GM18861 (cell line): ENCODE data around the gene DAND5.

Source experiments
- ATAC-seq: cut with Tn5 transposase; IDR thresholded peaks from one replicate; pipeline ENCODE4 v1.9.1; 2021; ENCODE audit not compliant: unreplicated experiment

Gene DAND5, protein sequence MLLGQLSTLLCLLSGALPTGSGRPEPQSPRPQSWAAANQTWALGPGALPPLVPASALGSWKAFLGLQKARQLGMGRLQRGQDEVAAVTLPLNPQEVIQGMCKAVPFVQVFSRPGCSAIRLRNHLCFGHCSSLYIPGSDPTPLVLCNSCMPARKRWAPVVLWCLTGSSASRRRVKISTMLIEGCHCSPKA

DNA sequence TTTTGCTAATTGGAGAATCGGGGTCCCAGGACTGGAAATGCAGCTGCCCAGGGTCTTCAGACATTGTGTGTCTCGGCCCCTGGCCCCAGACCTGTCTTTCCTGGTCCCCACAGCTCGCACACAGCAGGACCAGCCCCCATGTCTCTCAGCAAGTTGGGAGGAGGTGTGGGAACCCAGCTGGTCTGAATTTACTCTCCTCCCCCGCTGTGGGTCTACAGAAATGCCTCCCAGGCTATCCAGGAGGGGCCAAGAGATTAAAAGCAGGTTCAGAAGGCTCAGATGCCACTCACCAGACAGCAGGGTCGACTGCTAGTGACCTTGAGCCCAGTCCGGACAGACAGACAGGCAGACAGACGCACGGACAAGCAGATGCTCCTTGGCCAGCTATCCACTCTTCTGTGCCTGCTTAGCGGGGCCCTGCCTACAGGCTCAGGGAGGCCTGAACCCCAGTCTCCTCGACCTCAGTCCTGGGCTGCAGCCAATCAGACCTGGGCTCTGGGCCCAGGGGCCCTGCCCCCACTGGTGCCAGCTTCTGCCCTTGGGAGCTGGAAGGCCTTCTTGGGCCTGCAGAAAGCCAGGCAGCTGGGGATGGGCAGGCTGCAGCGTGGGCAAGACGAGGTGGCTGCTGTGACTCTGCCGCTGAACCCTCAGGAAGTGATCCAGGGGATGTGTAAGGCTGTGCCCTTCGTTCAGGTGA is at the start of gene DAND5:
Gene DAND5 (plus strand): TSS at position 285 of the 697 bp plus-strand sequence. CDS start 85 bp downstream, at position 370.
- ATAC-seq, result no peak

DNA sequence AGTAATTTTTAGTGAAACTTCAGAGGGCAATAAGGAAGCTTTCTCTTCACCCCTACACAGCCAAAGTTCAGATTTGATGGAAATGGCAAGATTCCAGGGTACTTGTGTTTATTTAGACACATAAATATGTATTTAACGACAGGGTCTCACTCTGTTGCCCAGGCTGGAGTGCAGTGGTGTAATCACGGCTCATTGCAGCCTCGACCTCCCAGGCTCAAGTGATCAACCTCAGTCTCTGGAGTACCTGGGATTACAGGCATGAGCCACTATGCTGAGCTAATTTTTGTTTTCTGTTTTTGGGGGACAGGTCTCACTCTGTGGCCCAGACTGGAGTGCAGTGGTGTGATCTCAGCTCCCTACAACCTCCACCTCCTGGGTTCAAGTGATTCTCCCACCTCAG is 48.3 kb upstream of the DAND5 start:
- no peak for ATAC-seq

- ATAC-seq, result no peak
These were observed 46.4 kb upstream of the DAND5 start for GRCh38 chr19:12922959-12923358.

- ATAC-seq, result no peak
These were observed 44.6 kb upstream of the DAND5 start for GRCh38 chr19:12924621-12925310.

GRCh38 chr19:12930002-12930645 is 39.3 kb upstream of the DAND5 start:
- no peak for ATAC-seq

- no peak for ATAC-seq
These were observed 36.7 kb upstream of the DAND5 start for GRCh38 chr19:12932392-12933286.

DNA sequence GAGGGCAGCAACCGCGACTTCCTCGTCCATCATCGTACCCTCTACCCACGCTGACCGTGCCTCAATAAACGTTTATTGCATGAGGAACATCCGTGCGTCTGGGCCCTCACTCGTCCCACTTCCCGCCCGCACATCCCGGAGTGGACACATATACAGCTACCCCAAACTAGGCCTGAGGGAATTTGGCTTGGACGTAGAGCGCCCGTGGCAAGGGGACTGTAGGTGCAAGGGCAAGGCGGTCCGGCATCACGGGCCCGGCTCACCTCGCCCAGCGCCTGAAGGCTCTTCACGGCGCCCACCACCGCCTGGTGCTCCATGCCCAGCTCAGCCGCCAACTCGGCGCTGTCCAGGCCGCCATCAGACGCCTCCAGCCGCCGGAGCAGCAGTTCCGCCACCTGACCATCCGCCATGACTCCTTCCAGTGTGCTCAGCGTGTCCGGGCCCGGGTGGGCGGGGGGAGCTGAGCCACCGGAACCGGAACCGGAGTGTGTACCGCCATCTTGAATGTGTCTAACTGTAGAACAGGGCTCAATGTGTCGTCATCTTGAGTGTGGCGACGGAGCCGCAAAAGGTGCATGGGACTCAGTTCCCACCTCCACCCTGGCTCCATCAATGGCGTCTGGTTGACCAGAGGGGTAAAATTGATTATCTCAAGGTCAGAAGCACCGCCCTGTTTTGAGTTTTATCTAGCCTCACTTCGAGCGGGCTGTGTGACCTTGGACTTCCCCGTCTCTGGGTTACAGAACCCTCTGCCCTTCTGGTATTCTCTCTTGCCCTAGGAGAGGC is 35.9 kb upstream of the DAND5 start, which contains the start of gene FARSA:
Gene FARSA (minus strand): TSS at position 425 of the 786 bp plus-strand sequence. CDS start 15 bp downstream, at position 410.
- ATAC-seq, result peak; percentile 34

DNA sequence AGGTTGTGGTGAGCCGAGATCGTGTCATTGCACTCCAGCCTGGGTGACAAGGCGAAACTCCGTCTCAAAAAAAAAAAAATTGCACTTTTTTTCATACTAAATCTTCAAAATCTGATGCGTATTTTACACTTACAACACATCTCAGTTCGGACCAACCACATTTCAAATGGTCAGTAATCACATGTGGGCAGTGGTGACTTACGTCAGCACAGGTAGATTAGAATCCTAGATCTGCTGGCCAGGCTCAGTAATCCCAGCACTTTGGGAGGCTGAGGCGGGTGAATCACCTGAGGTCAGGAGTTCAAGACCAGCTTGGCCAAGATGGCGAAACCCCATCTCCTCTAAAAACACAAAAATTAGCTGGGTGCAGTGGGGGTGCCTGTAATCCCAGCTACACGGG is 34.3 kb upstream of the DAND5 start:
- no peak for ATAC-seq

GRCh38 chr19:12936582-12936981 is 32.8 kb upstream of the DAND5 start:
- no peak for ATAC-seq

- ATAC-seq, result no peak
These were observed 32.1 kb upstream of the DAND5 start for GRCh38 chr19:12937093-12937926.

- ATAC-seq, result peak; percentile 76
These were observed 31.2 kb upstream of the DAND5 start, which contains the start of gene CALR for GRCh38 chr19:12937927-12938778. CALR (plus strand) TSS chr19:12938609; CDS start chr19:12938680, 71 bp downstream.

GRCh38 chr19:12938779-12939601 is 30.4 kb upstream of the DAND5 start:
- no peak for ATAC-seq

DNA sequence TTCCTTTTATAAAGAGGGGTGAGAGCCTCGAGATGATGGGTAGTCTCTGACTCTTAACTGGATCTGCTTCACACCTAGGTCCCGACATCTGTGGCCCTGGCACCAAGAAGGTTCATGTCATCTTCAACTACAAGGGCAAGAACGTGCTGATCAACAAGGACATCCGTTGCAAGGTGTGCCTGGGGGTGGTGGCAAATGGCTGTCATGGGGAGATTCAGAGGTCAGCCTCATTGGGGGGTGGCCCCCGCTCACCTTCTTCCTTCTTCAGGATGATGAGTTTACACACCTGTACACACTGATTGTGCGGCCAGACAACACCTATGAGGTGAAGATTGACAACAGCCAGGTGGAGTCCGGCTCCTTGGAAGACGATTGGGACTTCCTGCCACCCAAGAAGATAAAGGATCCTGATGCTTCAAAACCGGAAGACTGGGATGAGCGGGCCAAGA is 29.4 kb upstream of the DAND5 start:
- ATAC-seq, result no peak

GRCh38 chr19:12940897-12941296 is 28.5 kb upstream of the DAND5 start:
- no peak for ATAC-seq

GRCh38 chr19:12943437-12944044 is 25.8 kb upstream of the DAND5 start:
- ATAC-seq, result no peak

DNA sequence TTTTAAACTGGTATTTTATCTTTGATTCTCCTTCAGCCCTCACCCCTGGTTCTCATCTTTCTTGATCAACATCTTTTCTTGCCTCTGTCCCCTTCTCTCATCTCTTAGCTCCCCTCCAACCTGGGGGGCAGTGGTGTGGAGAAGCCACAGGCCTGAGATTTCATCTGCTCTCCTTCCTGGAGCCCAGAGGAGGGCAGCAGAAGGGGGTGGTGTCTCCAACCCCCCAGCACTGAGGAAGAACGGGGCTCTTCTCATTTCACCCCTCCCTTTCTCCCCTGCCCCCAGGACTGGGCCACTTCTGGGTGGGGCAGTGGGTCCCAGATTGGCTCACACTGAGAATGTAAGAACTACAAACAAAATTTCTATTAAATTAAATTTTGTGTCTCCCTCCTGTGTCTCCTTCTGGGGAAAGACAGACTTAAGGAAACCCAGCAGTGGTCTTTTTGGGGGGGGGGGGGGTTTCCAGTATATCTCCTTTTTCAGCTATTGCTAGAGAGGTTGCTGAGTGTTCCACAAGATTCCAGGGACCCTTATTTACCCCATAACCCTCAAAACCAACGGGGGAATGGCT is 25.2 kb upstream of the DAND5 start:
- no peak for ATAC-seq
